ENCODE results near the gene TGFB1I1.
"Not testable (repeated sequence)": the region's sequence is repeated elsewhere in the genome, so short reads cannot be mapped to it uniquely, and the experiment has no call there.

Gene TGFB1I1

DNA sequence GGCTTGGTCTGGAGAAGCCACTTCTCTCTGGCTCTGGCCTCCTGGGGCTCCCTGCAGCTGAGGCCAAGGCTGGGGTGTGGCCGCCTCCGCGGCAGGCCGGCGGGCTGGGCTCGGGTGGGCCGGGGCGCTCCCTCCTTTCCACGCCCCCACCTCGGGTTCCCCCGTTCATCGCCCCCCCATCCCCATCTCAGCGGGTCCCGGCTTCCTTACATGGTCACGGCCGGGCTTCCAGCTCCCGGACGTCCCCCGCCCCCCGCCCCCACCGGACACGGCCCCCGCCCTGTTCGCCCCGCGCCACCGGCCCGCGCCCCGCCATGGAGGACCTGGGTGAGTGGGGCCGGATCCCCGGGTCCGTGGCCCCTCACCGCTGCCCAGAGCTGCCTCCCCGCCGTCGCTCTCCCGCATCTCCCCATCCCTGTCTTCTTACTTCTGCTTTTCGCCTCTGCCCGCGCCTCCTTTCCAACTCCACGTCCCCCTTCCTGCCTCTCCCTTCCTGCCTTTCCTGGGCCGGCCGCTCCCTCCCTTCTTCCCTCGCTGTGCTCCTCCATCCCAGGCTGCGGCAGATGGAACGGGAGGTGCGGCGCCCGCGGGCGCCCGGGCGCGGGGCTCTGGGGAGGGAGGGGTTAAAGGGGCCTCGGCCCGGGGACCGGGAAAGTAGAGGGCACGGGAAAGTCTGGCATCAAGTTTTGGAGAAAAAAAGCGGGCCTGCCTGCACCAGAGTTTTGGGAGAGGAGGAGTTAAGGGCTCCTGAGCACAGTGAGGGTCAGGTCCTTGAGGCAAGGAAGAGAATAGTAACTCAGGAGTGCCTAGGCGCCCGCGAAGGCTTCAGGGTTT, at the start of gene TGFB1I1:
Gene TGFB1I1 (plus strand): TSS at position 278 of the 834 bp plus-strand sequence. CDS start 37 bp downstream, at position 315.
- peak; percentile 41 for DNase-seq

GRCh38 chr16:31423241-31423640, 48.7 kb upstream of the TGFB1I1 start:
- no peak for DNase-seq

DNA sequence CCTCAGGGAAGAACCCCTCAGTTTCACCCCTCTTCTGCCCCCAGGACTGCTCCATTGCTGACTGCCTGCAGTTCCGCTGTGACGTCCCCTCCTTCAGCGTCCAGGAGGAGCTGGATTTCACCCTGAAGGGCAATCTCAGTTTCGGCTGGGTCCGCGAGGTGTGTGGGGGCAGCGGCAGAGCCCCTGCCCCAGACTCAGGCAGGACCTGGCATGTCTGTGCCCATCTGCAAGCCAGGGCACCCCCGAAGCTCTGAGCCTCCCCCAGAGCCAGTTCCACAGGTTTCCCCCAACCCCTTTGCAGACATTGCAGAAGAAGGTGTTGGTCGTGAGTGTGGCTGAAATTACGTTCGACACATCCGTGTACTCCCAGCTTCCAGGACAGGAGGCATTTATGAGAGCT, 48.2 kb upstream of the TGFB1I1 start:
- DNase-seq: no peak

DNA sequence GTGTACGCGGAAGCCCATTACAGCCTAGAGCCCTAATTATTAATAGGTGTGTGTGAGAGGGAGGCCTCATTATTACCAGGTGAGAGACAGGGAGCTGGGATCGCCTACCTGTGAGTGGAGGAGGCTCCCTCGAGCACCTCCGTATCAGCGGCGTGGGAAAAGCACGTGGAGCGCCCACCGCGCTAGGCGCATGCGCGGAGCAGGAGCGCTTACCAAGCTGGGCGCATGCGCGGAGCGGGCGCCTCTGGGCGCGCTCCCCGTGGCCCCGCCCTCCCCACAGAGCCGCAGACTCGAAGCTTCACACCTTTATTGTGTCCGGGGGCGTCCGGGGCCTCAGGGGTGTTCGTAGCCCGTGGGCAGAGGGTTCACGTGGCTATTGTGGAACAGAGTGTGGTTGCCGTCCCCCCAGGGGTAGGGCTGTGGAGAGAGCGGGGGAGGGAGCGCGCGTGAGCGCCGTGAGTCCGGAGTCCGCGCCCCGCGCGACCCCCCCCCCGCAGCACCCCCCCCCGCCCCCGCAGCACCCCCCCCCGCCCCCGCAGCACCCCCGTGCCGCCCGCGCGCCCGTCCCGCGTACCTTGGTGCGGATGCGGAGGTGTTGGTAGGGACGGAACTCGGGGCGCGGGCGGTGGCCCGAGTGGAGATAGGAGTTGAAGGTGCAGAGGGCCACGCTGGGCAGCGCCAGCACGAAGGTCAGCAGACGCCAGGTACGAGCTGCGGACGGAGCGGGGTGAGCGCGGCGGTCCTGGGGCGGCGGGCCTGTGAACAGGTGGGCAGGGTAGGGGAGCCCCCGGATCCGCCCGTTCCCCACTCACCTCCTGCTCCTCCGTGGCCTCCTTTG, 44.3 kb upstream of the TGFB1I1 start:
- no peak for DNase-seq

GRCh38 chr16:31428279-31428597, 43.7 kb upstream of the TGFB1I1 start, which contains the start of gene COX6A2:
Gene COX6A2 (minus strand): TSS chr16:31428360. CDS start chr16:31428325, 35 bp downstream.
- DNase-seq: no peak

GRCh38 chr16:31428638-31429247, 43.2 kb upstream of the TGFB1I1 start:
- no peak for DNase-seq

DNA sequence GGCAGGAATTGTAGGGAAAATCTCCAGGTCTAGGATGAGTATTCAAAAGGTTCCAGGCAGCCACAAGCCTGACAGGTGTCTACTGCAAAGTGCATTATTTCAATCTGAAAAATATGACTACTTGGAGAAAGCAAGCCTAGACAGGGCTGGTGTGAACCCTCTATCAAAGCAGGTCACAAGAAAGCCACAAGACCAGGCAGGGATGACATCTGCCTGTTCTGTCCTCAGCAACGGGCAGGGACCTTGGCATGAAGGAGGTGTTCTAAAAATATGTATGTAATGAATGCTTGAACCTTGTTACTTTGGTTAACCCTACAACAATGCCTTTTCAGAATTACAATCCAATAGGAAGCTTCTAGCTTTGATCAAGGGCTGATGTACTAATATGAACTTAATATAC, 42.6 kb upstream of the TGFB1I1 start:
- DNase-seq: peak; percentile 53

DNA sequence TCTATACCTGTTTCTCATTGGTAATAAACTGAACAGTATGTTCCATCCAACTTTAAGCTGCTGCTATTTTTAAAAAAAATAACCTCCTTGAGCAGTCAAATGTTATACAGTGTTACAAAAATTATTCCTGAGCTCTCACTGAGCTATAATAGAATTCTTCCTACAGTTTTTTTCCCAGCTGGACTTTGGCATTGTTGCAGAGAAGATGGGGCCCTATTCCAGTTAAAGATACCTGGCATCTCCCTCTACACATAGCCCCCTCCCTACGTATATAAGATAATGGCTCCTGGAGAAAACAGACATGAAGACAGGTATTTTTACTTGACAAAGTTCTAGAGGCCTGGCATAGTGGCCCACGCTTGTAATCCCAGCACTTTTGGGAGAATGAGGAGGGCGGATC, 42.2 kb upstream of the TGFB1I1 start:
- no peak for DNase-seq

- peak; percentile 82 for DNase-seq
These were observed 41.4 kb upstream of the TGFB1I1 start for GRCh38 chr16:31430380-31431052.

DNA sequence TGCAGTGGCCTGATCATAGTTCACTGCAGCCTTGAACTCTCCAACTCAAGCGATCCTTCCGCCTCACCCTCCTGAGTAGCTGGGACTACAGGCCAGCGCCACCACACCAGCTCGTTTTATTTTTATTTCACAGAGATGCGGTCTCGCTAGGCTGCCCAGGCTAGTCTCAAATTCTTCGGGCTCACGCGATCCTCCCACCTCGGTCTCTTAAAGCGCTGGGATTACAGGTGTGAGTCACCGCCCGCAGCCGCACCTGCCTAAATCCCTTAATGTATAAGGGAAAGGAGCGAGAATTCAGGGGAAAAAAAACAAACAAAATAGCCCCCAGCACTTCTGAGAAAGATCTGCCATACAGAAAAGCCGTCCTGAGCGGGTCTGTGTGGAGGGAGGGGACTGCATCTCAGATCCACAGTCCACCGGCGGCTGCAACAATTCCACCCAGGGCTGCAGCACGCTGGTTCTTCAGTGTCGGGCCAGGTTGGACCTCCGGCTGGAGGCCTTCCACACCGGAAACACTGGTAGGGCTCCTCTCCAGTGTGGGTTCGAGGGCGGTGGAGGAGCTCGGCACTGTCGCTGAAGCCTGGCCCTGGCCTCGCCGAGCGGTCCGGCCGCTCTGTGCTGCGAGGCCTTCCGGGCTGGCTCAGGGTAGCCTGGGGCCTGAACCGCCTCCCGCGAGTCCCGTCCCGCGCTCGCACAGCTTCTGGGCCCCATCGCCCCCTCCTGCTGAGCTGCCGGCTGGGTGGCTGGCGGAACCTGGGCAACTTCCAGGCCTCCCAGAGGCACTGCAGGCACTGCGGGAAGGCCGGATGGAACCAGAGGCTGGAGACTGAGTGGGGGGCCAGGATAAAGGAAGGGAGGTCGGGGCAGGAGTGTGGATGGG, 36.4 kb upstream of the TGFB1I1 start:
- DNase-seq: no peak

- no peak for DNase-seq
These were observed 35.5 kb upstream of the TGFB1I1 start for GRCh38 chr16:31436221-31437045.

DNA sequence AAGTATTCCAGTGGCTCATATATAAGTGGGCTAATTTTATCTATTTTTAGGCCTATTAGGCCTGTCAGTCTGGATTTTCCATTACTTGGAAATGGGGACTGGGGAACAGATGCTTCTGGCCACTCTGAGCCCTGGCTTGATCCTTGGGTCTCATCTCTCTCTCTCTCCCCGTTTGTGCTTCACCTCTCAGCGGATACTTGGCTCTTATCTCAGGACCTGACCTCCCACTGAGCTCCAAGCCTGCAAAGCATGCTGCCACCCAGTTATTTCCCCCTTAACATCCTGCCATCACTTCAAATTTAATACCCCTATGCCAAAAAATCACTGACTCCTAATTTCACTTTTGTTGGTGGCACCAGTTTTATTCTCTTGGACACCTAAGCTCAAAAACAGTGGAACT, 33.5 kb upstream of the TGFB1I1 start:
- DNase-seq: no peak

DNA sequence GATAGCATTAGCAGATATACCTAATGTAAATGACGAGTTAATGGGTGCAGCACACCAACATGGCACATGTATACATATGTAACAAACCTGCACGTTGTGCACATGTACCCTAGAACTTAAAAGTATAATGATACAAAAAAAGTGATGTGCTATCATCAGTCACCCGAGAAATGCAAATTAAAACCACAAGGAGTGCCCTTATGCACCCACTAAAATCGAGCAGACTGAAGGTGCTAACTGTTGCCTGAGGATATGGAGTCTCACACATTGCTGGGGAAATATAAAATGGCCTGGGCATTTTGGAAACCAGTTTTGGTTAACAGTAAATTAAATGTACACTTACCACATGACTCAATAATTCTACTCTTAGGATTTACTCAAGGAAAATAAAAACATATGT, 32.9 kb upstream of the TGFB1I1 start:
- not testable (repeated sequence) for DNase-seq

DNA sequence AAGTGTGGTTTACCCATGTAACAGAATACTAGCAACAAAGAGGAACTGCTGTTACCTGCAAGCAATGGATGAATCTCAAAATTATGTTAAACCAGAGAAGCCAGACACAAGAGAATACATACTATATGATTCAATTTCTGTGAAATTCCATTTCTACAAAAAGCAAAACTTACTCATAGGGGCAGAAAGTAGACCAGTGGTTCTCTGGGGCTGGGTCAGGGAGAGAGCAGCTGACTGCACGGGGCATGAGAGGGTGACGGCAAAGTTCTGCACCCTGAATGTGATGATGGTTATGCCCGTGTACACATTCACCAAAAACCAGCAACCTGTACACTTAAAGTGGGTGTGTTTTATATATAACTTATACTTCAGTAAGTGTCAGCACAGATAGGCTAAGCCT, 32.4 kb upstream of the TGFB1I1 start:
- no peak for DNase-seq

GRCh38 chr16:31440516-31441184, 31.3 kb upstream of the TGFB1I1 start:
- no peak for DNase-seq

GRCh38 chr16:31441956-31442355, 30.0 kb upstream of the TGFB1I1 start:
- no peak for DNase-seq

- DNase-seq: not testable (repeated sequence)
These were observed 26.0 kb upstream of the TGFB1I1 start for GRCh38 chr16:31445931-31446330.

DNA sequence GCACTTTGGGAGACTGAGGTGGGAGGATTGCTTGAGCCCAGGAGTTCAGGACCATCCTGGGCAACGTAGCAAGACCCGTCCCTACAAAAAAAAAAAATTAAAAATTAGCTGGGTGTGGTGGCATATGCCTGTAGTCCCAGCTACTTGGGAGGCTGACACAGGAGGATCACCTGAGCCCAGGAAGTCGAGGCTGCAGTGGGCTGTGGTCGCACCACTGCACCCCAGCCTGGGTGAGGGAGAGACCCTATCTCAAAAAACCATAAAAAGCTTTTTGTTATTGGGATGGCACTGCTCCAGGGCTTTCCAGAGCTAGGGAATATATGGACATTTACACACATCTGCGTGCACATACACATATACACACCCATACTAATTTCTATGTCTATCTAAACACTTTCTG, 20.8 kb upstream of the TGFB1I1 start:
- DNase-seq: no peak

GRCh38 chr16:31451681-31452351, 20.1 kb upstream of the TGFB1I1 start:
- DNase-seq: peak; percentile 83

GRCh38 chr16:31452631-31453106, 19.3 kb upstream of the TGFB1I1 start:
- no peak for DNase-seq

All from RPMI8226 (cell line).